Smooth muscle cell (in vitro differentiated cells): Measurements from ENCODE around the gene ALLC. TPM values are rescaled to one million over a fixed set of nuclear protein-coding genes. Genes with fewer than 3 reads are reported as not detected.

Experiments
- DNase-seq: peaks from one replicate; lab custom pipeline; 2025; ENCODE audit not compliant: unreplicated experiment; lab: John Stamatoyannopoulos, UW
- H2AFZ ChIP-seq: fragments of 200-600 bp; sonication (generic); 2 replicates; pipeline ENCODE4 v1.6.0; 2016; ENCODE audit warnings: antibody characterized with exemption, low read depth, mild to moderate bottlenecking
- H3F3A ChIP-seq: fragments of 200-600 bp; sonication (generic); 2 replicates; pipeline ENCODE4 v1.6.0; 2017; ENCODE audit warnings: antibody characterized with exemption, low read depth
- H3K27ac ChIP-seq: fragments of 200-600 bp; sonication (generic); 2 replicates; pipeline ENCODE4 v1.5.1; 2016; ENCODE audit warnings: low read depth, mild to moderate bottlenecking
- H3K27me3 ChIP-seq: fragments of 200-600 bp; sonication (generic); 2 replicates; pipeline ENCODE4 v1.6.1; 2016; ENCODE audit warnings: low read depth, mild to moderate bottlenecking
- H3K36me3 ChIP-seq: fragments of 200-600 bp; sonication (generic); 2 replicates; pipeline ENCODE4 v1.5.1; 2016; ENCODE audit warnings: low read depth
- H3K4me1 ChIP-seq: fragments of 200-600 bp; sonication (generic); 2 replicates; pipeline ENCODE4 v1.5.1; 2016; ENCODE audit warnings: low read depth
- H3K4me2 ChIP-seq: fragments of 200-600 bp; sonication (generic); 2 replicates; pipeline ENCODE4 v1.6.0; 2016; ENCODE audit warnings: mild to moderate bottlenecking
- H3K4me3 ChIP-seq: fragments of 200-600 bp; sonication (generic); 2 replicates; pipeline ENCODE4 v1.5.1; 2016; ENCODE audit warnings: mild to moderate bottlenecking
- H3K79me2 ChIP-seq: fragments of 200-600 bp; sonication (generic); 2 replicates; pipeline ENCODE4 v1.6.0; 2016; ENCODE audit warnings: low read depth, mild to moderate bottlenecking
- H3K9ac ChIP-seq: fragments of 200-600 bp; sonication (generic); 2 replicates; pipeline ENCODE4 v1.6.0; 2016; ENCODE audit warnings: low read depth
- H3K9me3 ChIP-seq: fragments of 200-600 bp; sonication (generic); replicated peaks from 2 replicates; pipeline ENCODE4 v1.5.1; 2016; ENCODE audit warnings: low read depth
- H4K20me1 ChIP-seq: fragments of 200-600 bp; sonication (generic); 2 replicates; pipeline ENCODE4 v1.6.0; 2016; ENCODE audit warnings: low read depth
- WGBS: methylation state at CpG from one replicate; pipeline ENCODE4 v1.1.7; 2016; ENCODE audit warnings: low lambda C conversion rate; 5-methylcytosine and 5-hydroxymethylcytosine counted together
- polyA plus RNA-seq: library from polyadenylated mRNA; unstranded; fragments of >200 nt; fragmentation: Nextera tagmentation; extraction: Ambion mirVana; gene quantifications from 2 replicates; pipeline ENCODE4 v1.2.1, GENCODE V29; 2016
- total RNA-seq: library from RNA; depleted of rRNA; stranded (reverse); fragments of >200 nt; gene quantifications from 2 replicates; pipeline ENCODE4 v1.2.3, GENCODE V29; 2014
- TF ChIP-seq, protein P1 (sequence below): fragments of 200-600 bp; sonication (generic); IDR thresholded peaks from 2 replicates; pipeline ENCODE4 v1.5.1; 2017; ENCODE audit warnings: borderline replicate concordance, mild to moderate bottlenecking, antibody characterized with exemption; ENCODE audit not compliant: insufficient read depth, poor library complexity, severe bottlenecking

ALLC gene
- total and polyA plus RNA-seq, 2 experiments from 2014 or later: not detected

DNA sequence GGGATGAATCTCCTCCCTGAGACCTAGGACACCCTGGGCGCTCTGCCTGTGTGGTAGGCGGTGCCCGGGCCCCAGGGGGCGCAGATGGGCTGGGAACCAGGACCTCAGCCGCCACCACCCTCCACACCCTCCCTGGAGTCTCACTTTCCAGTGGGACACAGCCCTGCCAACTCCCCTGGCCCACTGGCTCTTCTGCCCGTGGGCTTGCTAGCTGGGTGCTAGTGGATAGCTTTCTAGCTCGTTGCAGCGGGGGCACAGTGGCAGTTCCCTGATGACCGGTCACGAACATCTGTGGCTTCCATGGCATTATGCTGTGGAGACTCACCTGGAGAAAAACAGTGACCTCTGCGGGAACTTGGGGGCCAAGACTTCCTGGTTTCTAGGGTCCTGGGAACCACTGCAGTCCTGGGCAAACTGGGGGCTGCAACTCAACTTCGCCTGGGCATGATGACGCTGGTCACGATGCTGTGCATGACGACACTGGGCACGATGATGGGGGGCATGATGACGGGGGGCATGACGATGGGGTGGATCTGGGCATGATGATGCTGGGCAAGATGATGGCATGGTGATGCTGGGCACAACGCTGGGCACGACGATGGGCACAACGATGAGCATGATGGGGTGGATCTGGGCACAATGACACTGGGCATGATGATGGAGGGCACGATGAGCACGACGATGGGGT, 31.0 kb upstream of the ALLC start:
- no peak overlapping the region for H3K4me3 ChIP-seq

DNA sequence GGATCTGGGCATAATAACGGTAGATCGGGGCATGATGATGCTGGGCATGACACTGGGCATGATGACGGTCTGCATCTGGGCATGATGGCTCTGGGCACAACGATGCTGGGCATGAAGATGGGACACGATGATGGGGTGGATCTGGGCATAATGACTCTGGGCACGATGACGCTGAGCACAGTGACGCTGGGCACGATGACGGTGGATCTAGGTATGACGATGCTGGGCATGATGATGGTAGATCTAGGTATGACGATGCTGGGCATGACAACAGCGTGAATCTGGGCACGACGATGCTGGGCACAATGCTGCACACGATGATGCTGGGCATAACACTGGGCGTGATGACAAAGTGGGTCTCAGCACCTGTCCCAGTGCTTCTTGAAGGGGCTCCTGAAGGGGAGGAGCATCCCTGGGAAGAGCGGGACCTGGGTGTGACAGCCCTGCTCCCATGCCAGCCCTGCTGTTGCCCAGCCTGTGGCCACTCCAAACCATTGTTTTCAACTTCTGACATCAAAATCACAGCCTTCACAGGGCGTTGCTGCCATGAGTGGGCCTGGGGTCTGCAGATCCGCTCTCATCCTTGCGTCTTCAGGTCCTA, 30.4 kb upstream of the ALLC start:
- H3K9me3 ChIP-seq: no peaks in the 10 kb centered on the region
- no peak for DNase-seq
- no peak overlapping the region for H3K9ac ChIP-seq
- H3K36me3 ChIP-seq: no peaks in the 10 kb centered on the region
- no peaks in the 10 kb centered on the region for H3F3A ChIP-seq
- H3K27ac ChIP-seq: no peak overlapping the region
- WGBS: 92% methylated on average over 21 of the region's 21 CpGs
- no peak overlapping the region for H2AFZ ChIP-seq
- H3K4me3 ChIP-seq: no peak overlapping the region
- H3K4me2 ChIP-seq: no peak overlapping the region
- no peaks in the 10 kb centered on the region for H3K27me3 ChIP-seq
- no peaks in the 10 kb centered on the region for H3K79me2 ChIP-seq
- no peaks in the 10 kb centered on the region for H3K4me1 ChIP-seq
- TF ChIP-seq, protein P1, sequence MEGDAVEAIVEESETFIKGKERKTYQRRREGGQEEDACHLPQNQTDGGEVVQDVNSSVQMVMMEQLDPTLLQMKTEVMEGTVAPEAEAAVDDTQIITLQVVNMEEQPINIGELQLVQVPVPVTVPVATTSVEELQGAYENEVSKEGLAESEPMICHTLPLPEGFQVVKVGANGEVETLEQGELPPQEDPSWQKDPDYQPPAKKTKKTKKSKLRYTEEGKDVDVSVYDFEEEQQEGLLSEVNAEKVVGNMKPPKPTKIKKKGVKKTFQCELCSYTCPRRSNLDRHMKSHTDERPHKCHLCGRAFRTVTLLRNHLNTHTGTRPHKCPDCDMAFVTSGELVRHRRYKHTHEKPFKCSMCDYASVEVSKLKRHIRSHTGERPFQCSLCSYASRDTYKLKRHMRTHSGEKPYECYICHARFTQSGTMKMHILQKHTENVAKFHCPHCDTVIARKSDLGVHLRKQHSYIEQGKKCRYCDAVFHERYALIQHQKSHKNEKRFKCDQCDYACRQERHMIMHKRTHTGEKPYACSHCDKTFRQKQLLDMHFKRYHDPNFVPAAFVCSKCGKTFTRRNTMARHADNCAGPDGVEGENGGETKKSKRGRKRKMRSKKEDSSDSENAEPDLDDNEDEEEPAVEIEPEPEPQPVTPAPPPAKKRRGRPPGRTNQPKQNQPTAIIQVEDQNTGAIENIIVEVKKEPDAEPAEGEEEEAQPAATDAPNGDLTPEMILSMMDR: no peak
- H4K20me1 ChIP-seq: no peaks in the 10 kb centered on the region

More for the DNA sequence above, 31.0 kb upstream of the ALLC start:
- Histone ChIP-seq H3K27ac (no peak overlapping the region), H3K79me2 (no peaks in the 10 kb centered on the region), H4K20me1 (no peaks in the 10 kb centered on the region), H2AFZ (no peak overlapping the region), H3K4me2 (no peak overlapping the region), H3K4me1 (no peaks in the 10 kb centered on the region), H3K36me3 (no peaks in the 10 kb centered on the region), H3F3A (no peaks in the 10 kb centered on the region), H3K9ac (no peak overlapping the region), H3K27me3 (no peaks in the 10 kb centered on the region), H3K9me3 (no peaks in the 10 kb centered on the region)
- TF ChIP-seq, protein P1: no peak
- WGBS: 87% methylated on average over 25 of the region's 25 CpGs
- DNase-seq: no peak

GRCh38 chr2:3628241-3628679, 29.7 kb upstream of the ALLC start:
- TF ChIP-seq, protein P1: no peak
- no peaks in the 10 kb centered on the region for H3K9me3 ChIP-seq
- H3K79me2 ChIP-seq: no peaks in the 10 kb centered on the region
- H3K27ac ChIP-seq: no peak overlapping the region
- no peak for DNase-seq
- H4K20me1 ChIP-seq: no peaks in the 10 kb centered on the region
- H3F3A ChIP-seq: no peaks in the 10 kb centered on the region
- 95% methylated on average over 10 of the region's 10 CpGs for WGBS
- no peaks in the 10 kb centered on the region for H3K36me3 ChIP-seq
- no peak overlapping the region for H2AFZ ChIP-seq
- H3K4me2 ChIP-seq: no peak overlapping the region
- H3K4me1 ChIP-seq: no peaks in the 10 kb centered on the region
- no peak overlapping the region for H3K4me3 ChIP-seq
- no peaks in the 10 kb centered on the region for H3K27me3 ChIP-seq
- H3K9ac ChIP-seq: no peak overlapping the region

DNA sequence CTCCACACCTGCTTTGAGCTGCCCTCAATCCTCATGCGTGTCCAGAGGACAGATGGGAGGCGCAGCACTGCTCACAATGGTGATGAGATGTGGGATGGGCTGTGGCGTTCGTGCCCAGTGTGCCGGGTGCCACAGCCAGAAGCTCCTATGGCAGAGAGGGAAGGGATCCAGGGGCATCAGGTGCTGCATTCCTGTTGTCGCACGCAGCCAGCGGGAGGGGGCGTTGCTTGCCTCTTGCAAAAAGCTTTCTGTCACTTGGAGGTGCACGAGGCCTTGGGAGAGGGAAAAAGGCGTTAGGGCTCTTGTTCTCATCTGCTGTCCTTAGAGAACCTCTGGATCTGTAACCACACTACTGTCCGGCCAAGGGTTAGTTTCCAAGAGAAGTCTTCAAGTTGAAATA, 29.2 kb upstream of the ALLC start:
- H3K9me3 ChIP-seq: no peaks in the 10 kb centered on the region
- TF ChIP-seq, protein P1: no peak
- H3K4me1 ChIP-seq: no peaks in the 10 kb centered on the region
- no peaks in the 10 kb centered on the region for H3K27me3 ChIP-seq
- H3K4me3 ChIP-seq: no peak overlapping the region
- 43% methylated on average over 11 of the region's 12 CpGs for WGBS
- H3K27ac ChIP-seq: no peak overlapping the region
- no peaks in the 10 kb centered on the region for H3K79me2 ChIP-seq
- no peak overlapping the region for H3K4me2 ChIP-seq
- DNase-seq: no peak
- no peak overlapping the region for H2AFZ ChIP-seq
- no peaks in the 10 kb centered on the region for H3F3A ChIP-seq
- no peaks in the 10 kb centered on the region for H4K20me1 ChIP-seq
- H3K9ac ChIP-seq: no peak overlapping the region
- H3K36me3 ChIP-seq: no peaks in the 10 kb centered on the region
